ENCODE data around the gene EIF5A2. TPM values are rescaled to one million over a fixed set of nuclear protein-coding genes. Genes with fewer than 3 reads are reported as not detected.
"Not testable (repeated sequence)": the region's sequence is repeated elsewhere in the genome, so short reads cannot be mapped to it uniquely, and the experiment has no call there.

The EIF5A2 gene
- total and polyA plus RNA-seq, 3 experiments from 2014 or later = 10.8 to 18.6 (median 12.4) TPM

GRCh38 chr3:170907637-170908234 lies 701 bp downstream of the EIF5A2 start:
- no peaks in the 10 kb centered on the region for H3K36me3 ChIP-seq (ENCODE audit: insufficient read depth, low read length)
- peak overlapping the region; percentile 3 to 99 (median 91) for H3K27ac Mint-ChIP-seq
- peaks cover 4 to 8% (median 7%) of the 10 kb centered on the region in 3 donors for H3K36me3 Mint-ChIP-seq
- peaks cover 0 to 1% of the 10 kb centered on the region in 2 donors for H3K27me3 Mint-ChIP-seq
- no peaks in the 10 kb centered on the region for H3K27me3 ChIP-seq (ENCODE audit: insufficient read depth, low read length, poor library complexity, severe bottlenecking)
- H3K4me1 ChIP-seq (ENCODE audit: insufficient read depth, low read length) = peaks cover 13% of the 10 kb centered on the region
- peak overlapping the region; percentile 46 for H3K4me3 ChIP-seq (ENCODE audit: low read length)
- CTCF ChIA-PET = interaction anchor here (0.8 to 1.4 kb wide), 3 partner anchors 41 to 553 kb away, joined by 3 to 4 read pairs (median 3); no protein-coding TSS in a partner anchor
- H3K9me3 Mint-ChIP-seq = peaks cover 12 to 16% (median 15%) of the 10 kb centered on the region in 5 donors
- peak overlapping the region; percentile 58 for H3K27ac ChIP-seq (ENCODE audit: low read depth, low read length)
- H3K9me3 ChIP-seq (ENCODE audit: low read length) = peaks cover 10% of the 10 kb centered on the region
- peaks cover 19 to 34% (median 28%) of the 10 kb centered on the region in 3 donors for H3K4me1 Mint-ChIP-seq
- H3K4me3 Mint-ChIP-seq = peak overlapping the region; percentile 93 to 98 (median 95)
- POLR2A ChIA-PET = interaction anchor here (1.2 to 2.7 kb wide), 3 partner anchors 19 to 39 kb away, joined by 3 to 26 read pairs (median 7); partner anchors contain the start of gene RPL22L1
- peak in 1 of 5 donors; percentile 11 for DNase-seq

- H3K27ac ChIP-seq (ENCODE audit: low read depth, low read length) = no peak overlapping the region
- Mint-ChIP-seq H3K27ac (peak overlapping the region in 2 of 8 donors; percentile 12 to 44), H3K9me3 (peaks cover 11 to 16% (median 14%) of the 10 kb centered on the region in 5 donors), H3K27me3 (peaks cover 0 to 1% of the 10 kb centered on the region in 2 donors), H3K4me3 (peak overlapping the region in 1 of 7 donors; percentile 51), H3K4me1 (peaks cover 19 to 35% (median 28%) of the 10 kb centered on the region in 3 donors), H3K36me3 (peaks cover 8 to 16% (median 10%) of the 10 kb centered on the region in 3 donors)
- no peaks in the 10 kb centered on the region for H3K36me3 ChIP-seq (ENCODE audit: insufficient read depth, low read length)
- ChIA-PET CTCF (no interaction called here), POLR2A (no interaction called here)
- no peak overlapping the region for H3K4me3 ChIP-seq (ENCODE audit: low read length)
- DNase-seq = no peak
- H3K9me3 ChIP-seq (ENCODE audit: low read length) = peaks cover 10% of the 10 kb centered on the region
- peaks cover 13% of the 10 kb centered on the region for H3K4me1 ChIP-seq (ENCODE audit: insufficient read depth, low read length)
- H3K27me3 ChIP-seq (ENCODE audit: insufficient read depth, low read length, poor library complexity, severe bottlenecking) = no peaks in the 10 kb centered on the region
Measured at GRCh38 chr3:170905862-170906261, 2.6 kb downstream of the EIF5A2 start.

- peaks cover 15 to 26% (median 16%) of the 10 kb centered on the region in 3 donors for H3K4me1 Mint-ChIP-seq
- H3K4me3 ChIP-seq (ENCODE audit: low read length) = no peak overlapping the region
- ChIA-PET CTCF (no interaction called here), POLR2A (no interaction called here)
- H3K36me3 Mint-ChIP-seq = peaks cover 16 to 24% (median 19%) of the 10 kb centered on the region in 3 donors
- no peaks in the 10 kb centered on the region for H3K9me3 Mint-ChIP-seq
- H3K27me3 Mint-ChIP-seq = no peaks in the 10 kb centered on the region
- no peak overlapping the region for H3K4me3 Mint-ChIP-seq
- DNase-seq = no peak
- no peaks in the 10 kb centered on the region for H3K9me3 ChIP-seq (ENCODE audit: low read length)
- no peak overlapping the region for H3K27ac Mint-ChIP-seq
- H3K27me3 ChIP-seq (ENCODE audit: insufficient read depth, low read length, poor library complexity, severe bottlenecking) = no peaks in the 10 kb centered on the region
- no peaks in the 10 kb centered on the region for H3K36me3 ChIP-seq (ENCODE audit: insufficient read depth, low read length)
- peaks cover 13% of the 10 kb centered on the region for H3K4me1 ChIP-seq (ENCODE audit: insufficient read depth, low read length)
- no peak overlapping the region for H3K27ac ChIP-seq (ENCODE audit: low read depth, low read length)
Measured at GRCh38 chr3:170903123-170903522, 5.3 kb downstream of the EIF5A2 start.

GRCh38 chr3:170899455-170899854 lies 9.0 kb downstream of the EIF5A2 start:
- no peak overlapping the region for H3K27ac Mint-ChIP-seq
- no peak overlapping the region for H3K4me3 ChIP-seq (ENCODE audit: low read length)
- no peaks in the 10 kb centered on the region for H3K27me3 Mint-ChIP-seq
- no peak overlapping the region for H3K4me3 Mint-ChIP-seq
- H3K27me3 ChIP-seq (ENCODE audit: insufficient read depth, low read length, poor library complexity, severe bottlenecking) = no peaks in the 10 kb centered on the region
- no peak for DNase-seq
- H3K9me3 ChIP-seq (ENCODE audit: low read length) = no peaks in the 10 kb centered on the region
- peaks cover 0 to 3% (median 0%) of the 10 kb centered on the region in 3 donors for H3K4me1 Mint-ChIP-seq
- H3K36me3 Mint-ChIP-seq = peaks cover 26 to 42% (median 41%) of the 10 kb centered on the region in 3 donors
- H3K4me1 ChIP-seq (ENCODE audit: insufficient read depth, low read length) = no peaks in the 10 kb centered on the region
- H3K9me3 Mint-ChIP-seq = no peaks in the 10 kb centered on the region
- no peaks in the 10 kb centered on the region for H3K36me3 ChIP-seq (ENCODE audit: insufficient read depth, low read length)
- CTCF ChIA-PET = no interaction called here
- POLR2A ChIA-PET = no interaction called here
- no peak overlapping the region for H3K27ac ChIP-seq (ENCODE audit: low read depth, low read length)

- ChIA-PET POLR2A (no interaction called here), CTCF (no interaction called here)
- Histone ChIP-seq H3K36me3 (ENCODE audit: insufficient read depth, low read length) (no peaks in the 10 kb centered on the region), H3K27ac (ENCODE audit: low read depth, low read length) (no peak overlapping the region), H3K9me3 (ENCODE audit: low read length) (no peaks in the 10 kb centered on the region), H3K4me1 (ENCODE audit: insufficient read depth, low read length) (no peaks in the 10 kb centered on the region), H3K27me3 (ENCODE audit: insufficient read depth, low read length, poor library complexity, severe bottlenecking) (no peaks in the 10 kb centered on the region), H3K4me3 (ENCODE audit: low read length) (no peak overlapping the region)
- H3K4me1 Mint-ChIP-seq = peaks cover 0 to 3% (median 0%) of the 10 kb centered on the region in 3 donors
- H3K27ac Mint-ChIP-seq = no peak overlapping the region
- no peak for DNase-seq
- H3K27me3 Mint-ChIP-seq = no peaks in the 10 kb centered on the region
- no peak overlapping the region for H3K4me3 Mint-ChIP-seq
- H3K9me3 Mint-ChIP-seq = no peaks in the 10 kb centered on the region
- H3K36me3 Mint-ChIP-seq = peaks cover 26 to 46% (median 35%) of the 10 kb centered on the region in 3 donors
Measured at GRCh38 chr3:170897978-170898377, 10.5 kb downstream of the EIF5A2 start.

- H3K9me3 ChIP-seq (ENCODE audit: low read length); H3K4me3 Mint-ChIP-seq; CTCF ChIA-PET; POLR2A ChIA-PET; H3K27ac ChIP-seq (ENCODE audit: low read depth, low read length); H3K4me1 ChIP-seq (ENCODE audit: insufficient read depth, low read length); H3K4me1 Mint-ChIP-seq; H3K9me3 Mint-ChIP-seq; DNase-seq; H3K4me3 ChIP-seq (ENCODE audit: low read length); H3K27me3 Mint-ChIP-seq; H3K27ac Mint-ChIP-seq; H3K36me3 ChIP-seq (ENCODE audit: insufficient read depth, low read length); H3K27me3 ChIP-seq (ENCODE audit: insufficient read depth, low read length, poor library complexity, severe bottlenecking): not testable (repeated sequence)
- H3K36me3 Mint-ChIP-seq = peaks cover 24 to 47% (median 35%) of the 10 kb centered on the region in 3 donors
Measured at GRCh38 chr3:170897199-170897598, 11.2 kb downstream of the EIF5A2 start.

- Histone ChIP-seq H3K27ac (ENCODE audit: low read depth, low read length) (no peak overlapping the region), H3K27me3 (ENCODE audit: insufficient read depth, low read length, poor library complexity, severe bottlenecking) (no peaks in the 10 kb centered on the region), H3K9me3 (ENCODE audit: low read length) (no peaks in the 10 kb centered on the region), H3K36me3 (ENCODE audit: insufficient read depth, low read length) (no peaks in the 10 kb centered on the region), H3K4me1 (ENCODE audit: insufficient read depth, low read length) (no peaks in the 10 kb centered on the region), H3K4me3 (ENCODE audit: low read length) (no peak overlapping the region)
- Mint-ChIP-seq H3K36me3 (peaks cover 23 to 44% (median 35%) of the 10 kb centered on the region in 3 donors), H3K9me3 (no peaks in the 10 kb centered on the region), H3K4me1 (peaks cover 0 to 3% (median 0%) of the 10 kb centered on the region in 3 donors), H3K27me3 (no peaks in the 10 kb centered on the region), H3K27ac (peak overlapping the region in 1 of 8 donors; percentile 36), H3K4me3 (no peak overlapping the region)
- no peak for DNase-seq
- ChIA-PET POLR2A (no interaction called here), CTCF (no interaction called here)
Measured at GRCh38 chr3:170896781-170897180, 11.7 kb downstream of the EIF5A2 start.

- CTCF ChIA-PET; H3K4me3 ChIP-seq (ENCODE audit: low read length); H3K9me3 ChIP-seq (ENCODE audit: low read length); H3K4me1 ChIP-seq (ENCODE audit: insufficient read depth, low read length); H3K4me1 Mint-ChIP-seq; H3K9me3 Mint-ChIP-seq; H3K36me3 ChIP-seq (ENCODE audit: insufficient read depth, low read length); H3K27me3 Mint-ChIP-seq; H3K27ac ChIP-seq (ENCODE audit: low read depth, low read length); H3K27me3 ChIP-seq (ENCODE audit: insufficient read depth, low read length, poor library complexity, severe bottlenecking); H3K4me3 Mint-ChIP-seq; POLR2A ChIA-PET; DNase-seq: not testable (repeated sequence)
- Mint-ChIP-seq H3K27ac (peak overlapping the region in 1 of 8 donors; percentile 36), H3K36me3 (peaks cover 23 to 45% (median 38%) of the 10 kb centered on the region in 3 donors)
Measured at GRCh38 chr3:170896333-170896732, 12.1 kb downstream of the EIF5A2 start.

Measured in CD8-positive, alpha-beta memory T cell (primary cell).